Nephron progenitor cell (in vitro differentiated cells): ENCODE data around the gene ADGRD2.

Experiments
- DNase-seq: peaks from one replicate; pipeline ENCODE4 v3.0.0; 2021
- H3K27ac Mint-ChIP-seq: 2 replicates; pipeline ENCODE4 v1.8.0; 2021; ENCODE audit warnings: mild to moderate bottlenecking, moderate library complexity, mixed read lengths
- H3K27me3 Mint-ChIP-seq: 2 replicates; pipeline ENCODE4 v1.8.0; 2021; ENCODE audit warnings: mild to moderate bottlenecking, low read depth, mixed read lengths; ENCODE audit not compliant: poor library complexity
- H3K36me3 Mint-ChIP-seq: 2 replicates; pipeline ENCODE4 v1.8.0; 2021; ENCODE audit warnings: low read depth, mixed read lengths
- H3K4me1 Mint-ChIP-seq: 2 replicates; pipeline ENCODE4 v1.8.0; 2021; ENCODE audit warnings: mixed read lengths
- H3K4me3 Mint-ChIP-seq: 2 replicates; pipeline ENCODE4 v1.8.0; 2021; ENCODE audit warnings: mild to moderate bottlenecking, moderate library complexity, mixed read lengths
- H3K9me3 Mint-ChIP-seq: 2 replicates; pipeline ENCODE4 v1.8.0; 2021; ENCODE audit warnings: mild to moderate bottlenecking, moderate library complexity, mixed read lengths
- CTCF ChIP-seq: fragments of 200-600 bp; sonication (generic); IDR thresholded peaks from 2 replicates; pipeline ENCODE4 v1.5.0; 2021; ENCODE audit warnings: antibody characterized with exemption

The ADGRD2 gene

GRCh38 chr9:124439686-124440243 is 10.5 kb upstream of the ADGRD2 start:
- Mint-ChIP-seq H3K9me3 (no peaks in the 10 kb centered on the region), H3K27me3 (peaks cover 27% of the 10 kb centered on the region), H3K36me3 (no peaks in the 10 kb centered on the region), H3K27ac (no peak overlapping the region), H3K4me3 (no peak overlapping the region), H3K4me1 (no peaks in the 10 kb centered on the region)
- DNase-seq = no peak
- TF ChIP-seq CTCF = no peak

GRCh38 chr9:124440786-124441185 is 9.5 kb upstream of the ADGRD2 start:
- Mint-ChIP-seq H3K4me3 (no peak overlapping the region), H3K4me1 (no peaks in the 10 kb centered on the region), H3K27me3 (peaks cover 31% of the 10 kb centered on the region), H3K27ac (peak overlapping the region; percentile 20), H3K36me3 (no peaks in the 10 kb centered on the region), H3K9me3 (no peaks in the 10 kb centered on the region)
- DNase-seq = no peak
- TF ChIP-seq CTCF = no peak

GRCh38 chr9:124441291-124441690 is 9.0 kb upstream of the ADGRD2 start:
- H3K27me3 Mint-ChIP-seq = peaks cover 32% of the 10 kb centered on the region
- H3K27ac Mint-ChIP-seq = no peak overlapping the region
- DNase-seq = no peak
- TF ChIP-seq CTCF = no peak
- H3K36me3 Mint-ChIP-seq = no peaks in the 10 kb centered on the region
- no peaks in the 10 kb centered on the region for H3K9me3 Mint-ChIP-seq
- no peak overlapping the region for H3K4me3 Mint-ChIP-seq
- H3K4me1 Mint-ChIP-seq = no peaks in the 10 kb centered on the region

- no peak for TF ChIP-seq CTCF
- H3K4me1 Mint-ChIP-seq = no peaks in the 10 kb centered on the region
- H3K9me3 Mint-ChIP-seq = no peaks in the 10 kb centered on the region
- peaks cover 34% of the 10 kb centered on the region for H3K27me3 Mint-ChIP-seq
- H3K4me3 Mint-ChIP-seq = no peak overlapping the region
- no peak overlapping the region for H3K27ac Mint-ChIP-seq
- H3K36me3 Mint-ChIP-seq = no peaks in the 10 kb centered on the region
- DNase-seq = no peak
Measured at GRCh38 chr9:124442379-124442778, 7.9 kb upstream of the ADGRD2 start.

- no peaks in the 10 kb centered on the region for H3K36me3 Mint-ChIP-seq
- TF ChIP-seq CTCF = no peak
- H3K4me3 Mint-ChIP-seq = no peak overlapping the region
- H3K4me1 Mint-ChIP-seq = no peaks in the 10 kb centered on the region
- no peaks in the 10 kb centered on the region for H3K9me3 Mint-ChIP-seq
- no peak for DNase-seq
- H3K27me3 Mint-ChIP-seq = peaks cover 32% of the 10 kb centered on the region
- H3K27ac Mint-ChIP-seq = no peak overlapping the region
Measured at GRCh38 chr9:124442826-124443225, 7.4 kb upstream of the ADGRD2 start.

- H3K4me3 Mint-ChIP-seq = no peak overlapping the region
- DNase-seq = no peak
- no peaks in the 10 kb centered on the region for H3K4me1 Mint-ChIP-seq
- no peaks in the 10 kb centered on the region for H3K9me3 Mint-ChIP-seq
- no peaks in the 10 kb centered on the region for H3K36me3 Mint-ChIP-seq
- H3K27me3 Mint-ChIP-seq = peaks cover 33% of the 10 kb centered on the region
- no peak overlapping the region for H3K27ac Mint-ChIP-seq
- no peak for TF ChIP-seq CTCF
Measured at GRCh38 chr9:124443625-124444024, 6.6 kb upstream of the ADGRD2 start.
